Stomach (tissue), 9 donors: ENCODE results near the gene PHF2. TPM values are rescaled to one million over a fixed set of nuclear protein-coding genes. Genes with fewer than 3 reads are reported as not detected.

Experiments
- DNase-seq, 2 donors: peaks; one replicate each; pipeline versions ENCODE4 v3.0.0 to v3.0.0-alpha.2; 2013 to 2019
- H3K27ac ChIP-seq, 5 donors: fragments of 200-600 bp in 4 of 5; sonication (generic) in 4 of 5; one replicate each; pipeline ENCODE4 v1.5.1; 2013 to 2019; ENCODE audit warnings: mild to moderate bottlenecking in 1 of 5, moderate library complexity in 1 of 5
- H3K27me3 ChIP-seq, 3 donors: fragments of 200-600 bp; sonication (generic); one replicate each; pipeline ENCODE4 v1.5.1; 2017 to 2019; ENCODE audit warnings: mixed run types in 1 of 3
- H3K36me3 ChIP-seq, 4 donors: fragments of 200-600 bp; sonication (generic); 1 replicate in 3 of 4; 2 replicates in 1 of 4; pipeline ENCODE4 v1.5.1; 2016 to 2019
- H3K4me1 ChIP-seq, 4 donors: fragments of 200-600 bp; sonication (generic); one replicate each; pipeline ENCODE4 v1.5.1; 2016 to 2019
- H3K4me3 ChIP-seq, 4 donors: fragments of 200-600 bp; sonication (generic) in 3 of 4; one replicate each; pipeline ENCODE4 v1.5.1; 2016 to 2019; ENCODE audit warnings: mild to moderate bottlenecking in 1 of 4
- H3K9me3 ChIP-seq, 4 donors: fragments of 200-600 bp; sonication (generic); one replicate each; pipeline ENCODE4 v1.5.1; 2016 to 2019
- CTCF ChIP-seq, 7 experiments: fragments of 450-650 bp in 4 of 7; fragments of 200-600 bp in 3 of 7; sonication (generic) in 3 of 7; IDR thresholded peaks; one replicate each; pipeline ENCODE4 v1.5.1; 2016 to 2019; ENCODE audit warnings: antibody characterized with exemption in 7 of 7, control low read depth in 2 of 7, mild to moderate bottlenecking in 1 of 7
- EP300 ChIP-seq: sonication (generic); formaldehyde crosslinking; IDR thresholded peaks from one replicate; pipeline ENCODE4 v1.6.1; 2017; ENCODE audit warnings: antibody characterized with exemption
- POLR2A ChIP-seq, 4 donors: fragments of 450-650 bp; IDR thresholded peaks; one replicate each; pipeline ENCODE4 v1.6.1; 2016; ENCODE audit warnings: antibody characterized with exemption in 4 of 4, control low read depth in 2 of 4, mild to moderate bottlenecking in 1 of 4, moderate library complexity in 1 of 4
- POLR2AphosphoS5 ChIP-seq, 3 donors: sonication (generic); formaldehyde crosslinking; IDR thresholded peaks; one replicate each; pipeline ENCODE4 v1.6.1; 2016; ENCODE audit warnings: antibody characterized with exemption in 3 of 3
- WGBS, 5 donors: extraction: QIAGEN DNeasy Blood & Tissue Kit in 3 of 5; methylation state at CpG; one replicate each; pipeline versions ENCODE4 v1.1.5 to v1.1.7; 2013 to 2018; 5-methylcytosine and 5-hydroxymethylcytosine counted together
- intact Hi-C: fragments of 100-400 bp; cut with DNase I; formaldehyde crosslinking; loops from one replicate; pipeline ENCODE4 v1.15.1; 2023; ENCODE audit warnings: low total_unique reads
- polyA plus RNA-seq, 3 donors: library from polyadenylated mRNA; stranded (reverse); fragments of 200-250 nt; gene quantifications; one replicate each; pipeline ENCODE4 v1.2.3, GENCODE V29; 2013
- total RNA-seq, 5 donors: library from RNA; depleted of rRNA; stranded (reverse); fragments of >200 nt; gene quantifications; one replicate each; pipeline versions ENCODE4 v1.1.0 to v1.2.3, GENCODE V29; 2014 to 2016
- donor health status: healthy with polysubstance abuse.
- donor health status: Bipolar disorder and iron deficiency.
- donor health status: healthy.

The PHF2 gene
- total and polyA plus RNA-seq, 8 donors: 14.2 to 58.0 (median 19.5) TPM

- DNase-seq: peak in 1 of 2 donors; percentile 19
- H3K27ac ChIP-seq: no peak overlapping the region
- H3K36me3 ChIP-seq: peaks cover 43 to 75% (median 67%) of the 10 kb centered on the region in 4 donors
- no peak for TF ChIP-seq EP300
- TF ChIP-seq CTCF (IDR thresholded peaks at IDR 0.05): no peak
- no peak for TF ChIP-seq POLR2A (IDR thresholded peaks at IDR 0.05)
- TF ChIP-seq POLR2AphosphoS5 (IDR thresholded peaks at IDR 0.05): no peak
- H3K4me1 ChIP-seq: peaks cover 0 to 15% (median 5%) of the 10 kb centered on the region in 4 donors
- 91 to 96% (median 95%) methylated on average over 11 to 14 of the region's 14 CpGs for WGBS, 5 donors
- no peaks in the 10 kb centered on the region for H3K27me3 ChIP-seq
- no peak overlapping the region for H3K4me3 ChIP-seq
- intact Hi-C loops: no loop called here
- H3K9me3 ChIP-seq: no peaks in the 10 kb centered on the region
These were observed 98.4 kb downstream of the PHF2 start for GRCh38 chr9:93674580-93675335.

GRCh38 chr9:93675336-93676150 is 99.2 kb downstream of the PHF2 start:
- intact Hi-C loops: no loop called here
- Histone ChIP-seq H3K9me3 (no peaks in the 10 kb centered on the region), H3K27ac (no peak overlapping the region), H3K27me3 (no peaks in the 10 kb centered on the region), H3K36me3 (peaks cover 43 to 76% (median 68%) of the 10 kb centered on the region in 4 donors), H3K4me3 (no peak overlapping the region), H3K4me1 (peaks cover 0 to 15% (median 5%) of the 10 kb centered on the region in 4 donors)
- DNase-seq: peak in 1 of 2 donors; percentile 22
- 86 to 97% (median 94%) methylated on average over 10 to 16 of the region's 16 CpGs for WGBS, 5 donors
- TF ChIP-seq EP300 (no peak), POLR2A (IDR thresholded peaks at IDR 0.05) (no peak), POLR2AphosphoS5 (IDR thresholded peaks at IDR 0.05) (no peak), CTCF (IDR thresholded peaks at IDR 0.05) (no peak)

- WGBS, 5 donors: 90 to 96% (median 94%) methylated on average over 15 to 23 of the region's 23 CpGs
- no peak overlapping the region for H3K27ac ChIP-seq
- intact Hi-C loops: no loop called here
These were observed 100.1 kb downstream of the PHF2 start for GRCh38 chr9:93676310-93677047.

More at GRCh38 chr9:93676310-93677047, 100.1 kb downstream of the PHF2 start:
- H3K36me3 ChIP-seq: peaks cover 43 to 76% (median 68%) of the 10 kb centered on the region in 4 donors
- H3K9me3 ChIP-seq: no peaks in the 10 kb centered on the region
- H3K4me3 ChIP-seq: no peak overlapping the region
- no peaks in the 10 kb centered on the region for H3K27me3 ChIP-seq
- H3K4me1 ChIP-seq: peaks cover 0 to 22% (median 12%) of the 10 kb centered on the region in 4 donors
- peak in 1 of 2 donors; percentile 20 for DNase-seq
- TF ChIP-seq POLR2A (IDR thresholded peaks at IDR 0.05) (no peak), CTCF (IDR thresholded peaks at IDR 0.05) (no peak), EP300 (no peak), POLR2AphosphoS5 (IDR thresholded peaks at IDR 0.05) (no peak)
